Measurements from ENCODE around the gene MYO9A. TPM values are rescaled to one million over a fixed set of nuclear protein-coding genes. Genes with fewer than 3 reads are reported as not detected.

The MYO9A gene
- total RNA-seq, 1 donor from 2014 or later = 38.5 TPM

DNA sequence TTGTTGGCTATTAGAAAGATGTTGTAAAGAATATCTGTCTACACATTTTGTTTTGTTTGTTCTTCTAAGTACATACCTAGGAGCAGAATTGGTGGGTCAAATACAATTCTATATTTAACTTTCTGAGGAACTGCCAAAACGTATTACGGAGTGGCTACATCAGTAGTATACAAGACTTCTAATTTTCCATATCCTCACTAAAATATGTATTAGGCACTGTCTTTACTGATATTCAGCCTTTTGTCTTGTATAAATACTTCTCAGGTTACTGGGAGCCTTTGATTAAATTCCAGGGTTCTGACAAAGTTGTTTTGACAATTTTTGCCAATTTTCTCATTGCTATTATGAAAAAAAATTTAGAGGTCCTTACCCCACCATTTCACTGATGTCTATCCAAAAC is 160.9 kb downstream of the MYO9A start:
- Histone ChIP-seq H3K9me3 (ENCODE audit: low read depth) (no peaks in the 10 kb centered on the region), H3K4me2 (no peak overlapping the region), H3K4me1 (no peaks in the 10 kb centered on the region), H3K27ac (no peak overlapping the region), H3F3A (ENCODE audit: low read depth) (no peaks in the 10 kb centered on the region), H3K79me2 (ENCODE audit: low read depth) (no peaks in the 10 kb centered on the region), H2AFZ (replicated peaks) (no peak overlapping the region), H3K27me3 (no peaks in the 10 kb centered on the region), H4K20me1 (ENCODE audit: low read depth) (no peaks in the 10 kb centered on the region), H3K36me3 (peaks cover 4% of the 10 kb centered on the region), H3K4me3 (no peak overlapping the region), H3K9ac (no peak overlapping the region)
- Mint-ChIP-seq H3K27me3 (ENCODE audit: insufficient read depth, low read depth) (no peaks in the 10 kb centered on the region), H3K9me3 (no peaks in the 10 kb centered on the region), H3K36me3 (peaks cover 1% of the 10 kb centered on the region), H3K4me3 (no peak overlapping the region), H3K27ac (no peak overlapping the region), H3K4me1 (no peaks in the 10 kb centered on the region)
- TF ChIP-seq CTCF (IDR thresholded peaks at IDR 0.05) = no peak
- TF ChIP-seq EZH2 (IDR thresholded peaks at IDR 0.05) = no peak
- no peak for TF ChIP-seq EZH2phosphoT487 (IDR thresholded peaks at IDR 0.05)
- DNase-seq (ENCODE audit: low spot score) = no peak

- H3K9me3 Mint-ChIP-seq = no peaks in the 10 kb centered on the region
- Histone ChIP-seq H3K9me3 (ENCODE audit: low read depth) (no peaks in the 10 kb centered on the region), H3K27me3 (no peaks in the 10 kb centered on the region), H2AFZ (replicated peaks) (no peak overlapping the region), H3K36me3 (no peaks in the 10 kb centered on the region), H3K79me2 (ENCODE audit: low read depth) (no peaks in the 10 kb centered on the region), H3F3A (ENCODE audit: low read depth) (no peaks in the 10 kb centered on the region), H3K4me2 (no peak overlapping the region), H3K27ac (no peak overlapping the region), H4K20me1 (ENCODE audit: low read depth) (no peaks in the 10 kb centered on the region), H3K9ac (no peak overlapping the region), H3K4me3 (no peak overlapping the region), H3K4me1 (no peaks in the 10 kb centered on the region)
- TF ChIP-seq EZH2 (IDR thresholded peaks at IDR 0.05) = no peak
- no peak for TF ChIP-seq EZH2phosphoT487 (IDR thresholded peaks at IDR 0.05)
- TF ChIP-seq CTCF (IDR thresholded peaks at IDR 0.05) = no peak
- no peaks in the 10 kb centered on the region for H3K4me1 Mint-ChIP-seq
- H3K36me3 Mint-ChIP-seq = peaks cover 1% of the 10 kb centered on the region
- no peak for DNase-seq (ENCODE audit: low spot score)
- H3K27me3 Mint-ChIP-seq (ENCODE audit: insufficient read depth, low read depth) = no peaks in the 10 kb centered on the region
- H3K4me3 Mint-ChIP-seq = no peak overlapping the region
- no peak overlapping the region for H3K27ac Mint-ChIP-seq
Observed at GRCh38 chr15:71951134-71951533, 166.8 kb downstream of the MYO9A start.

DNA sequence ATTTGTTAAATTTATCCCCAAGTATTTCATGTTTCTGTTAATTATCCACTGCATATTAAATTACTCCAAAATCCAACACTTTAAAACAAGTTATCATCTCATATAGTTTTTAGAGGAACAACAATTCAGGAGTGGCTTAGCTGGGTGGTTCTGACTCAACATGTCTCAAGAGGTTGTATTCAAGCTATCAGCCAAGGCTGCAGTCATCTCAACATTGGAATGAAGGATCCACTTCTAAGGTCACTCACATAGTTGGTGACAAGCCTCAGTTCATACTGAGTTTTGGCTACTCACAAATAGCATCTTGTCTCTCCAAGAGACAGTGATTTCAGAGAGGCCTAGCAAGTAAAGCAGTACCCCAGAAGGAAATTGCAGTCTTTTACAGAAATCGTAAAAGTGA is 172.9 kb downstream of the MYO9A start:
- Histone ChIP-seq H2AFZ (replicated peaks) (no peak overlapping the region), H3K4me2 (no peak overlapping the region), H3K79me2 (ENCODE audit: low read depth) (no peaks in the 10 kb centered on the region), H3K9ac (no peak overlapping the region), H3K27ac (no peak overlapping the region), H4K20me1 (ENCODE audit: low read depth) (no peaks in the 10 kb centered on the region), H3K36me3 (no peaks in the 10 kb centered on the region), H3K4me1 (no peaks in the 10 kb centered on the region), H3F3A (ENCODE audit: low read depth) (no peaks in the 10 kb centered on the region), H3K9me3 (ENCODE audit: low read depth) (no peaks in the 10 kb centered on the region), H3K27me3 (no peaks in the 10 kb centered on the region), H3K4me3 (no peak overlapping the region)
- Mint-ChIP-seq H3K27me3 (ENCODE audit: insufficient read depth, low read depth) (no peaks in the 10 kb centered on the region), H3K4me3 (no peak overlapping the region), H3K36me3 (no peaks in the 10 kb centered on the region), H3K27ac (no peak overlapping the region), H3K9me3 (no peaks in the 10 kb centered on the region), H3K4me1 (peaks cover 3% of the 10 kb centered on the region)
- TF ChIP-seq EZH2phosphoT487 (IDR thresholded peaks at IDR 0.05) = no peak
- no peak for TF ChIP-seq EZH2 (IDR thresholded peaks at IDR 0.05)
- no peak for TF ChIP-seq CTCF (IDR thresholded peaks at IDR 0.05)
- DNase-seq (ENCODE audit: low spot score) = no peak

Data from neural progenitor cell (in vitro differentiated cells).